DND-41 (cell line): ENCODE results near the gene ATP6V0A1.
"Not testable (repeated sequence)": the region's sequence is repeated elsewhere in the genome, so short reads cannot be mapped to it uniquely, and the experiment has no call there.

ENCODE experiments used
- ATAC-seq: fragments of 200-7000 bp; cut with Tn5 transposase; 3 replicates; pipeline ENCODE4 v1.9.1; 2021; ENCODE audit warnings: low read depth; ENCODE audit not compliant: insufficient read depth
- DNase-seq: peaks from one replicate; pipeline ENCODE4 v3.0.0-alpha.2; 2020
- H2AFZ ChIP-seq: 2 replicates; pipeline ENCODE4 v1.6.0; 2012; ENCODE audit warnings: low read depth, low read length
- H3K27ac ChIP-seq: 2 replicates; pipeline ENCODE4 v1.5.1; 2012; ENCODE audit warnings: low read length, inconsistent platforms
- H3K27me3 ChIP-seq: fragments of 200-600 bp; sonication (generic); 2 replicates; pipeline ENCODE4 v1.6.0; 2012; ENCODE audit warnings: low read length, mild to moderate bottlenecking, inconsistent platforms; ENCODE audit not compliant: insufficient read depth, poor library complexity
- H3K36me3 ChIP-seq: 2 replicates; pipeline ENCODE4 v1.5.1; 2012; ENCODE audit warnings: low read length, inconsistent platforms; ENCODE audit not compliant: insufficient read depth
- H3K4me1 ChIP-seq: 2 replicates; pipeline ENCODE4 v1.5.1; 2012; ENCODE audit warnings: mild to moderate bottlenecking, low read length; ENCODE audit not compliant: insufficient read depth
- H3K4me2 ChIP-seq: 2 replicates; pipeline ENCODE4 v1.6.0; 2012; ENCODE audit warnings: mild to moderate bottlenecking, moderate library complexity, low read length, inconsistent platforms; ENCODE audit not compliant: insufficient read depth
- H3K4me3 ChIP-seq, 2 experiments: fragments of 200-600 bp in 1 of 2; shearing (Covaris generic) in 1 of 2; 2 replicates each; pipeline ENCODE4 v1.5.1; 2012 to 2016; ENCODE audit warnings: inconsistent platforms in 2 of 2, low read length in 2 of 2, mild to moderate bottlenecking in 2 of 2, low read depth in 1 of 2, moderate library complexity in 1 of 2
- H3K79me2 ChIP-seq: 2 replicates; pipeline ENCODE4 v1.6.0; 2012; ENCODE audit warnings: low read length, inconsistent platforms; ENCODE audit not compliant: insufficient read depth
- H3K9ac ChIP-seq: 2 replicates; pipeline ENCODE4 v1.6.0; 2012; ENCODE audit warnings: low read depth, mild to moderate bottlenecking, inconsistent platforms, low read length, moderate library complexity
- H3K9me3 ChIP-seq: 2 replicates; pipeline ENCODE4 v1.5.1; 2012; ENCODE audit warnings: low read length, moderate library complexity, mild to moderate bottlenecking, inconsistent platforms; ENCODE audit not compliant: insufficient read depth, severe bottlenecking
- H4K20me1 ChIP-seq: 2 replicates; pipeline ENCODE4 v1.6.0; 2012; ENCODE audit warnings: low read length; ENCODE audit not compliant: insufficient read depth
- CTCF ChIP-seq: IDR thresholded peaks from 2 replicates; pipeline ENCODE4 v1.5.1; 2012; ENCODE audit warnings: borderline replicate concordance, low read length, moderate library complexity, mild to moderate bottlenecking; ENCODE audit not compliant: poor library complexity, severe bottlenecking; ENCODE audit errors: extremely low read depth
- EZH2 ChIP-seq: IDR thresholded peaks from 3 replicates; pipeline ENCODE4 v1.6.1; 2012; ENCODE audit warnings: borderline replicate concordance, low read depth, mild to moderate bottlenecking, moderate library complexity, low read length, inconsistent platforms; ENCODE audit not compliant: severe bottlenecking

Gene ATP6V0A1

DNA sequence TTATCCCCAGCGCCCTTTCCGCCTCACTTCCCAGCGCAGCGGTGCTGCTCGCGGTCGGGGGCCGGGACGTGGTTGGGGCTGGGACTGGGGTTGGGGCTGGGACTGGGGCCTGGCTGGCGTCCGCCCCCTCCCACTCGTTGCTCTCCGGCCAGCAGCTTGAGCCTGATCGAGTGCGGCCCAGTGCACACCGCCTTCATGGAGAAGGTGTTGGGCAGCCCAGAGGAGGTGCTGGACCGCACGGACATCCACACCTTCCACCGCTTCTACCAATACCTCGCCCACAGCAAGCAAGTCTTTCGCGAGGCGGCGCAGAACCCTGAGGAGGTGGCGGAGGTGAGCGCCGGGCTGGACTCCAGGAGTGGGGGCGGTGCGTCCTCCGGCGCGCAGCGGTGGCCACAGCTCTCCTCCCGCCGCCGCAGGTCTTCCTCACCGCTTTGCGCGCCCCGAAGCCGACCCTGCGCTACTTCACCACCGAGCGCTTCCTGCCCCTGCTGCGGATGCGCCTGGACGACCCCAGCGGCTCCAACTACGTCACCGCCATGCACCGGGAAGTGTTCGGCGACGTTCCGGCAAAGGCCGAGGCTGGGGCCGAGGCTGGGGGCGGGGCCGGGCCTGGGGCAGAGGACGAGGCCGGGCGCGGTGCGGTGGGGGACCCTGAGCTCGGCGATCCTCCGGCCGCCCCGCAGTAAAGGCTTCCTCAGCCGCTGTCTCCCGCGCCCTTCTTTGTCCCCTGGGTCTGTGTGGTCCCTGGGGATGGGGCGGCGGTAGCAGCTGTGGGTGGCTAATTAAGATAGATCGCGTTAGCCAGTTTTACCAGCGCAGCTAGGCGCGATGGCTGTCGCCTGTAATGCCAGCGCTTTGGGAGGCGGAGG, 95.8 kb downstream of the ATP6V0A1 start:
- peak; percentile 90 for DNase-seq
- peaks cover 7% of the 10 kb centered on the region; the same call in 1 of the 2 replicates for H3K36me3 ChIP-seq
- ATAC-seq: peak; percentile 95
- peaks cover 31% of the 10 kb centered on the region for H3K79me2 ChIP-seq
- H3K9me3 ChIP-seq: no peaks in the 10 kb centered on the region
- H3K4me1 ChIP-seq: peaks cover 25% of the 10 kb centered on the region
- H3K27me3 ChIP-seq: no peaks in the 10 kb centered on the region
- H3K27ac ChIP-seq: peak overlapping the region; percentile 85
- peak overlapping the region; percentile 70 to 88 for H3K4me3 ChIP-seq
- peak overlapping the region; percentile 90 for H3K9ac ChIP-seq
- H3K4me2 ChIP-seq: peak overlapping the region; percentile 83
- TF ChIP-seq EZH2 (no peak), CTCF (peak; percentile 9)
- H4K20me1 ChIP-seq: 0 out of 2 replicates have a peak, but pooled peaks cover 3% of the 10 kb centered on the region
- H2AFZ ChIP-seq: peak overlapping the region; percentile 88

DNA sequence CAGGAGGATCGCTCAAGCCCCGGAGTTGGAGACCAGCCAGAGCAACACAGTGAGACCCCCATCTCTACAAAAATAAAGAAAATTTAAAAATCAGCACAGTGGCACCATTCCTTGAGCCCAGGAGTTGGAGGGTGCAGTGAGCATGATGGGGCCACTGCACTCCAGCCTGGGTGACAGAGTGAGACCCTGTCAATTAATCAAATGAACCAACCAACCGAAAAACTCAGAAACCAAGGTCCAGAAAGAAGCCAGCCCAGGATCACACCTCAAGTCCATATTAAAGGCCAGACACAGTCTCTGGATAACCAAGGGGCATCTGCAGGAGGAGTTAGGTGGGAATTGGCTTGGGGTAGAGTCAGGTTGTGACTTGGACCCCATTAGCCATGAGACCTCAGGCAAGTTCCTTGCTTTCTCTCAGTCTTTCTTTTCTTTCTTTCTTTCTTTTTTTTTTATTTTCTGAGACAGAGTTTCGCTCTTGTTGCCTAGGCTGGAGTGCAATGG, 96.5 kb downstream of the ATP6V0A1 start:
- DNase-seq (no peak), ATAC-seq (peak; percentile 8; the same call in 1 of the 3 replicates)
- Histone ChIP-seq H3K4me2 (peak overlapping the region; percentile 83), H3K27me3 (no peaks in the 10 kb centered on the region), H3K9ac (peak overlapping the region; percentile 90), H3K27ac (peak overlapping the region; percentile 85), H3K79me2 (peaks cover 31% of the 10 kb centered on the region), H3K36me3 (peaks cover 7% of the 10 kb centered on the region; the same call in 1 of the 2 replicates), H2AFZ (peak overlapping the region; percentile 88), H3K4me1 (peaks cover 25% of the 10 kb centered on the region), H3K4me3 (peak overlapping the region; percentile 70 to 88), H3K9me3 (no peaks in the 10 kb centered on the region), H4K20me1 (0 out of 2 replicates have a peak, but pooled peaks cover 3% of the 10 kb centered on the region)
- TF ChIP-seq EZH2: no peak
- no peak for TF ChIP-seq CTCF

- peak; percentile 26 for TF ChIP-seq CTCF
These were observed 97.4 kb downstream of the ATP6V0A1 start for GRCh38 chr17:42555961-42556617.

More at GRCh38 chr17:42555961-42556617, 97.4 kb downstream of the ATP6V0A1 start:
- Histone ChIP-seq H3K4me1 (peaks cover 25% of the 10 kb centered on the region), H3K4me3 (peak overlapping the region in 1 of 2 experiments; percentile 88; a peak in 1 of 4 replicates), H3K9ac (peak overlapping the region; percentile 90; the same call in 1 of the 2 replicates), H3K4me2 (peak overlapping the region; percentile 83), H3K79me2 (peaks cover 31% of the 10 kb centered on the region)
- not testable (repeated sequence) for H3K27ac ChIP-seq, H3K36me3 ChIP-seq, ATAC-seq, H3K27me3 ChIP-seq, H3K9me3 ChIP-seq, H4K20me1 ChIP-seq, H2AFZ ChIP-seq, DNase-seq
